PC-3 (cell line): ENCODE data around the gene NCS1.

ENCODE experiments used
- EZH2 ChIP-seq: fragments of 300-600 bp; sonication (generic); IDR thresholded peaks from one replicate; pipeline ENCODE4 v1.6.1; 2017; ENCODE audit warnings: antibody characterized with exemption, mild to moderate bottlenecking, low read length; ENCODE audit not compliant: unreplicated experiment
- EZH2phosphoT487 ChIP-seq: fragments of 300-600 bp; sonication (generic); IDR thresholded peaks from 2 replicates; pipeline ENCODE4 v1.6.1; 2018; ENCODE audit warnings: mild to moderate bottlenecking, antibody characterized with exemption, low read length, borderline replicate concordance
- TF ChIP-seq, protein P1 (sequence below): fragments of 300-600 bp; sonication (generic); conservative IDR thresholded peaks from 2 replicates; pipeline ENCODE4 v1.5.1; 2017; ENCODE audit warnings: antibody characterized with exemption, low read depth, mild to moderate bottlenecking, low read length

DNA sequence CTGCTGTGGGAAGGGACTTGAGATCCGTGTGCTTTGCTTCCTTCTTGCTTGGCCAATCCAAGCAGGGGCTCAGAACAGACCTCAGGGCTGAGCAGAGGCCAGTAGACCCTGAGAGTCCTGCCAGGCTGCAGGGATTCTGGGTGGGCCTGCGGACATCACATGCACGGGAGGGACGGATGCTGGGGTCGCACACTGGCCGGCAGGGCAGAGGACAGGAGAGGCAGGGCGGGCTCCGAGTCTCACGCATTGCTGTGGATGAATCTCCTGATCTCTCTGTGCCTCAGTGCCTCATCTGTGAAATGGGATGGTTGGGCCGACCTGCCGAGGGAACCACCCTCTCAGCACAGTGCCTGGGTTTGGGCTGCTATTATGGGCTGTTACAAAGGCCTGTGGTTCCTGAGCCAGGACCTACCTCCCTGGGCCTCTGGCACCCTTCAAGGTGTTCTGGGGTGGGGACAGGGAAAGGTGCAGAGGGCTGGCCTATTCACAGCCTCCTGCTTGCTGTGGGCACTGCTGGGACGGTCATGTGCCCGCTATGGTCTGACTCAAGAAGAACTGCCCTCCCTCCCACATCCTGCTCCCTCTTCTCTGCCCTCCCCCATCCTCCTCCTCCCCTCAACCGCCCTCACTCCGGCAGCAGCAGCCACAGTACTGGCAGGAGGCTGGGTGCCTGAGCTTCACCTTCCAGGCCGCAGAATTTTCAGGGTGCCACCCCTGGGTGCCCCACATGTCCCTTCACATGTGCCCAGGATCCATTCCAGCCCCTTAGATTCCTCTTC is 43.3 kb downstream of the NCS1 start:
- TF ChIP-seq, protein P1, sequence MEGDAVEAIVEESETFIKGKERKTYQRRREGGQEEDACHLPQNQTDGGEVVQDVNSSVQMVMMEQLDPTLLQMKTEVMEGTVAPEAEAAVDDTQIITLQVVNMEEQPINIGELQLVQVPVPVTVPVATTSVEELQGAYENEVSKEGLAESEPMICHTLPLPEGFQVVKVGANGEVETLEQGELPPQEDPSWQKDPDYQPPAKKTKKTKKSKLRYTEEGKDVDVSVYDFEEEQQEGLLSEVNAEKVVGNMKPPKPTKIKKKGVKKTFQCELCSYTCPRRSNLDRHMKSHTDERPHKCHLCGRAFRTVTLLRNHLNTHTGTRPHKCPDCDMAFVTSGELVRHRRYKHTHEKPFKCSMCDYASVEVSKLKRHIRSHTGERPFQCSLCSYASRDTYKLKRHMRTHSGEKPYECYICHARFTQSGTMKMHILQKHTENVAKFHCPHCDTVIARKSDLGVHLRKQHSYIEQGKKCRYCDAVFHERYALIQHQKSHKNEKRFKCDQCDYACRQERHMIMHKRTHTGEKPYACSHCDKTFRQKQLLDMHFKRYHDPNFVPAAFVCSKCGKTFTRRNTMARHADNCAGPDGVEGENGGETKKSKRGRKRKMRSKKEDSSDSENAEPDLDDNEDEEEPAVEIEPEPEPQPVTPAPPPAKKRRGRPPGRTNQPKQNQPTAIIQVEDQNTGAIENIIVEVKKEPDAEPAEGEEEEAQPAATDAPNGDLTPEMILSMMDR, result no peak
- no peak for TF ChIP-seq EZH2phosphoT487
- TF ChIP-seq EZH2, result no peak
